GM10248 (cell line): Measurements from ENCODE around the gene KIFC1.

Experiments
- CTCF ChIA-PET: fragments of 300-600 bp; sonication (Branson Sonifier 250); formaldehyde crosslinking; extraction: SDS; loops from one replicate; lab custom pipeline; 2021; ENCODE audit warnings: antibody characterized with exemption; lab: Yijun Ruan, JAX
- POLR2A ChIA-PET: fragments of 350-650 bp; sonication (Branson Sonifier 250); formaldehyde crosslinking; extraction: SDS; loops from one replicate; lab custom pipeline; 2020; ENCODE audit warnings: antibody characterized with exemption; lab: Yijun Ruan, JAX
- DNase-seq: peaks from one replicate; pipeline ENCODE4 v3.0.0; 2012; ENCODE audit errors: extremely low spot score
- CTCF ChIP-seq: IDR thresholded peaks from 2 replicates; pipeline ENCODE4 v1.5.1; 2012; ENCODE audit warnings: mild to moderate bottlenecking, low read depth; ENCODE audit errors: extremely low read depth, missing control alignments, control extremely low read depth

The KIFC1 gene

GRCh38 chr6:33417903-33418689 lies 26.5 kb downstream of the KIFC1 start, which contains the start of gene CUTA:
Gene CUTA (minus strand): TSS chr6:33418107. CDS start chr6:33418000, 107 bp downstream.
- ChIA-PET POLR2A (no interaction called here), CTCF (interaction anchor here (0.6 to 1.9 kb wide), 10 partner anchors 8 to 170 kb away, joined by 3 to 9 read pairs (median 4); partner anchors contain the start of gene B3GALT4)
- peak; percentile 26 for TF ChIP-seq CTCF
- DNase-seq: peak; percentile 93

- POLR2A ChIA-PET: no interaction called here
- no peak for DNase-seq
- CTCF ChIA-PET: interaction anchor here (0.9 to 1.9 kb wide), 9 partner anchors 9 to 170 kb away, joined by 3 to 9 read pairs (median 3); partner anchors contain the start of gene B3GALT4
- no peak for TF ChIP-seq CTCF
Observed at GRCh38 chr6:33418690-33419291, 27.2 kb downstream of the KIFC1 start.

GRCh38 chr6:33419580-33420490 lies 28.2 kb downstream of the KIFC1 start, which contains the start of gene SYNGAP1:
Gene SYNGAP1 (plus strand): TSS chr6:33420065. CDS start chr6:33420265, 200 bp downstream.
- POLR2A ChIA-PET: no interaction called here
- no peak for TF ChIP-seq CTCF
- DNase-seq: no peak
- CTCF ChIA-PET: interaction anchor here (0.7 to 1.9 kb wide), 5 partner anchors 9 to 302 kb away, joined by 3 to 9 read pairs (median 4); no protein-coding TSS in a partner anchor

- CTCF ChIA-PET: interaction anchor here (0.7 kb wide), 1 partner anchor 303 kb away, joined by 3 read pairs; no protein-coding TSS in a partner anchor
- TF ChIP-seq CTCF: no peak
Observed at GRCh38 chr6:33420491-33421343, 29.1 kb downstream of the KIFC1 start.

GRCh38 chr6:33421344-33421643 lies 29.7 kb downstream of the KIFC1 start:
- no peak for DNase-seq
- POLR2A ChIA-PET: no interaction called here
- no peak for TF ChIP-seq CTCF
- CTCF ChIA-PET: no interaction called here

More at GRCh38 chr6:33420491-33421343, 29.1 kb downstream of the KIFC1 start:
- POLR2A ChIA-PET: no interaction called here
- no peak for DNase-seq
